Type B pancreatic cell (in vitro differentiated cells): ENCODE data around the gene OPRM1. TPM values are rescaled to one million over a fixed set of nuclear protein-coding genes. Genes with fewer than 3 reads are reported as not detected.

Source experiments
- DNase-seq: peaks from one replicate; pipeline ENCODE4 v3.0.0; 2021; ENCODE audit warnings: mixed read lengths; ENCODE audit not compliant: unreplicated experiment; ENCODE audit errors: extremely low spot score
- H3K27ac Mint-ChIP-seq: 2 replicates; pipeline ENCODE4 v1.8.0; 2021; ENCODE audit warnings: mild to moderate bottlenecking, mixed read lengths
- H3K27me3 Mint-ChIP-seq: 2 replicates; pipeline ENCODE4 v1.8.0; 2021; ENCODE audit warnings: mixed read lengths
- H3K36me3 Mint-ChIP-seq: 2 replicates; pipeline ENCODE4 v1.8.0; 2021; ENCODE audit warnings: mixed read lengths
- H3K4me1 Mint-ChIP-seq: one replicate; pipeline ENCODE4 v1.8.0; 2021; ENCODE audit warnings: mixed read lengths; ENCODE audit not compliant: unreplicated experiment
- H3K4me3 Mint-ChIP-seq: 2 replicates; pipeline ENCODE4 v1.8.0; 2021; ENCODE audit warnings: mild to moderate bottlenecking, mixed read lengths
- H3K9me3 Mint-ChIP-seq: 2 replicates; pipeline ENCODE4 v1.8.0; 2021; ENCODE audit warnings: mixed read lengths
- CTCF ChIP-seq: fragments of 200-600 bp; sonication (generic); conservative IDR thresholded peaks from 2 replicates; pipeline ENCODE4 v1.5.0; 2021; ENCODE audit warnings: antibody characterized with exemption, mild to moderate bottlenecking
- total RNA-seq: library from RNA; stranded (reverse); gene quantifications from 2 replicates; pipeline ENCODE4 v1.2.1, GENCODE V29; 2021; ENCODE audit warnings: low replicate concordance

OPRM1 gene
- total RNA-seq, 1 donor from 2014 or later: not detected

- Mint-ChIP-seq H3K27ac (no peak overlapping the region), H3K4me1 (peaks cover 13% of the 10 kb centered on the region), H3K27me3 (peaks cover 6% of the 10 kb centered on the region), H3K4me3 (no peak overlapping the region), H3K36me3 (no peaks in the 10 kb centered on the region), H3K9me3 (no peaks in the 10 kb centered on the region)
- no peak for TF ChIP-seq CTCF
- DNase-seq: no peak
These were observed 180.2 kb downstream of the OPRM1 start for GRCh38 chr6:154219250-154219649.

- H3K36me3 Mint-ChIP-seq: no peaks in the 10 kb centered on the region
- H3K4me3 Mint-ChIP-seq: no peak overlapping the region
- H3K4me1 Mint-ChIP-seq: peaks cover 13% of the 10 kb centered on the region
- DNase-seq: no peak
- H3K27me3 Mint-ChIP-seq: peaks cover 6% of the 10 kb centered on the region
- H3K27ac Mint-ChIP-seq: no peak overlapping the region
- TF ChIP-seq CTCF: no peak
- no peaks in the 10 kb centered on the region for H3K9me3 Mint-ChIP-seq
These were observed 183.7 kb downstream of the OPRM1 start for GRCh38 chr6:154222716-154223115.

GRCh38 chr6:154223296-154223695, 184.3 kb downstream of the OPRM1 start:
- Mint-ChIP-seq H3K4me1 (peaks cover 7% of the 10 kb centered on the region), H3K36me3 (no peaks in the 10 kb centered on the region), H3K9me3 (no peaks in the 10 kb centered on the region), H3K27me3 (peaks cover 6% of the 10 kb centered on the region), H3K4me3 (no peak overlapping the region), H3K27ac (no peak overlapping the region)
- no peak for DNase-seq
- no peak for TF ChIP-seq CTCF

GRCh38 chr6:154226461-154226860, 187.4 kb downstream of the OPRM1 start:
- no peaks in the 10 kb centered on the region for H3K9me3 Mint-ChIP-seq
- no peak for TF ChIP-seq CTCF

GRCh38 chr6:154227862-154228520, 189.0 kb downstream of the OPRM1 start:
- no peak for DNase-seq
- TF ChIP-seq CTCF: no peak
- H3K4me1 Mint-ChIP-seq: no peaks in the 10 kb centered on the region
- H3K36me3 Mint-ChIP-seq: no peaks in the 10 kb centered on the region
- H3K4me3 Mint-ChIP-seq: no peak overlapping the region
- H3K27me3 Mint-ChIP-seq: no peaks in the 10 kb centered on the region
- no peaks in the 10 kb centered on the region for H3K9me3 Mint-ChIP-seq
- no peak overlapping the region for H3K27ac Mint-ChIP-seq

More at GRCh38 chr6:154226461-154226860, 187.4 kb downstream of the OPRM1 start:
- Mint-ChIP-seq H3K4me1 (no peaks in the 10 kb centered on the region), H3K4me3 (no peak overlapping the region), H3K27ac (no peak overlapping the region), H3K27me3 (no peaks in the 10 kb centered on the region), H3K36me3 (no peaks in the 10 kb centered on the region)
- DNase-seq: no peak
